VCaP (cell line): ENCODE data around the gene AKAIN1.

Experiments used
- H3K27ac ChIP-seq: fragments of 450-650 bp; 2 replicates; pipeline ENCODE4 v1.5.1; 2017
- TF ChIP-seq, protein P1 (sequence below): fragments of 450-650 bp; conservative IDR thresholded peaks from 2 replicates; pipeline ENCODE4 v1.5.1; 2017; ENCODE audit warnings: mild to moderate bottlenecking, moderate library complexity

AKAIN1 gene

GRCh38 chr18:5097116-5097703, 99.8 kb downstream of the AKAIN1 start:
- H3K27ac ChIP-seq, result no peak overlapping the region
- TF ChIP-seq, protein P1, sequence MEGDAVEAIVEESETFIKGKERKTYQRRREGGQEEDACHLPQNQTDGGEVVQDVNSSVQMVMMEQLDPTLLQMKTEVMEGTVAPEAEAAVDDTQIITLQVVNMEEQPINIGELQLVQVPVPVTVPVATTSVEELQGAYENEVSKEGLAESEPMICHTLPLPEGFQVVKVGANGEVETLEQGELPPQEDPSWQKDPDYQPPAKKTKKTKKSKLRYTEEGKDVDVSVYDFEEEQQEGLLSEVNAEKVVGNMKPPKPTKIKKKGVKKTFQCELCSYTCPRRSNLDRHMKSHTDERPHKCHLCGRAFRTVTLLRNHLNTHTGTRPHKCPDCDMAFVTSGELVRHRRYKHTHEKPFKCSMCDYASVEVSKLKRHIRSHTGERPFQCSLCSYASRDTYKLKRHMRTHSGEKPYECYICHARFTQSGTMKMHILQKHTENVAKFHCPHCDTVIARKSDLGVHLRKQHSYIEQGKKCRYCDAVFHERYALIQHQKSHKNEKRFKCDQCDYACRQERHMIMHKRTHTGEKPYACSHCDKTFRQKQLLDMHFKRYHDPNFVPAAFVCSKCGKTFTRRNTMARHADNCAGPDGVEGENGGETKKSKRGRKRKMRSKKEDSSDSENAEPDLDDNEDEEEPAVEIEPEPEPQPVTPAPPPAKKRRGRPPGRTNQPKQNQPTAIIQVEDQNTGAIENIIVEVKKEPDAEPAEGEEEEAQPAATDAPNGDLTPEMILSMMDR, result no peak

GRCh38 chr18:5095239-5095638, 101.8 kb downstream of the AKAIN1 start:
- TF ChIP-seq, protein P1, result no peak
- H3K27ac ChIP-seq, result no peak overlapping the region

DNA sequence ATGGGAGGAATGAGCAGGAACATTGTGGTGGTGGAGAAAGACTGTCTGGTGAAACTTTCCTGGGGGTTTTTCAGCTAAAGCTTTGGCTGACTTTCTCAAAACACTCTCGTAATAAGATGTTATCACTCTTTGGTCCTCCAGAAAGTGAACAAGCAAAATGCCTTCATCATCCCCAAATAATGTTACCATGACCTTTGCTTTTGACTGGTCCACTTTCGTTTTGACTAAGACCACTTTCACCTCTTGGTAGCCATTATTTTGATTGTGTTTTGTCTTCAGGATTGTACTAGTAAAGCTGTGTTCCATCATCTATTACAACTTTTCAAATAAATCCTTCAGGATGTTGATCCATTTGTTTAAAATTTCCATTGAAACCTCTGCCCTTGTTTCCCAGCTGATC, 103.2 kb downstream of the AKAIN1 start:
- no peak overlapping the region for H3K27ac ChIP-seq
- TF ChIP-seq, protein P1, result no peak
